ENCODE data around the gene SPTBN5. TPM values are rescaled to one million over a fixed set of nuclear protein-coding genes. Genes with fewer than 3 reads are reported as not detected.

The SPTBN5 gene
- total RNA-seq, 1 donor from 2014 or later: 0.17 TPM

- H3K27me3 ChIP-seq (ENCODE audit: control insufficient read depth, insufficient read depth, low read length): no peaks in the 10 kb centered on the region
- DNase-seq (ENCODE audit: low read depth): no peak
- TF ChIP-seq, protein P1, sequence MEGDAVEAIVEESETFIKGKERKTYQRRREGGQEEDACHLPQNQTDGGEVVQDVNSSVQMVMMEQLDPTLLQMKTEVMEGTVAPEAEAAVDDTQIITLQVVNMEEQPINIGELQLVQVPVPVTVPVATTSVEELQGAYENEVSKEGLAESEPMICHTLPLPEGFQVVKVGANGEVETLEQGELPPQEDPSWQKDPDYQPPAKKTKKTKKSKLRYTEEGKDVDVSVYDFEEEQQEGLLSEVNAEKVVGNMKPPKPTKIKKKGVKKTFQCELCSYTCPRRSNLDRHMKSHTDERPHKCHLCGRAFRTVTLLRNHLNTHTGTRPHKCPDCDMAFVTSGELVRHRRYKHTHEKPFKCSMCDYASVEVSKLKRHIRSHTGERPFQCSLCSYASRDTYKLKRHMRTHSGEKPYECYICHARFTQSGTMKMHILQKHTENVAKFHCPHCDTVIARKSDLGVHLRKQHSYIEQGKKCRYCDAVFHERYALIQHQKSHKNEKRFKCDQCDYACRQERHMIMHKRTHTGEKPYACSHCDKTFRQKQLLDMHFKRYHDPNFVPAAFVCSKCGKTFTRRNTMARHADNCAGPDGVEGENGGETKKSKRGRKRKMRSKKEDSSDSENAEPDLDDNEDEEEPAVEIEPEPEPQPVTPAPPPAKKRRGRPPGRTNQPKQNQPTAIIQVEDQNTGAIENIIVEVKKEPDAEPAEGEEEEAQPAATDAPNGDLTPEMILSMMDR (IDR thresholded peaks at IDR 0.05; ENCODE audit: insufficient read depth, low read length, poor library complexity, severe bottlenecking): peak; percentile 2
- H3K36me3 ChIP-seq (ENCODE audit: control insufficient read depth, insufficient read depth, low read length): peaks cover 2% of the 10 kb centered on the region
- H3K4me3 ChIP-seq (ENCODE audit: low read depth, low read length): peak overlapping the region; percentile 43
These were observed 66.5 kb downstream of the SPTBN5 start for GRCh38 chr15:41827290-41827879.

GRCh38 chr15:41825572-41826535 is 68.0 kb downstream of the SPTBN5 start:
- no peak overlapping the region for H3K4me3 ChIP-seq (ENCODE audit: low read depth, low read length)
- H3K36me3 ChIP-seq (ENCODE audit: control insufficient read depth, insufficient read depth, low read length): peaks cover 4% of the 10 kb centered on the region
- no peak for DNase-seq (ENCODE audit: low read depth)
- no peaks in the 10 kb centered on the region for H3K27me3 ChIP-seq (ENCODE audit: control insufficient read depth, insufficient read depth, low read length)
- TF ChIP-seq, protein P1 (IDR thresholded peaks at IDR 0.05; ENCODE audit: insufficient read depth, low read length, poor library complexity, severe bottlenecking): no peak

GRCh38 chr15:41825145-41825544 is 68.7 kb downstream of the SPTBN5 start:
- DNase-seq (ENCODE audit: low read depth): no peak
- Histone ChIP-seq H3K36me3 (ENCODE audit: control insufficient read depth, insufficient read depth, low read length) (peaks cover 4% of the 10 kb centered on the region), H3K27me3 (ENCODE audit: control insufficient read depth, insufficient read depth, low read length) (no peaks in the 10 kb centered on the region), H3K4me3 (ENCODE audit: low read depth, low read length) (no peak overlapping the region)
- TF ChIP-seq, protein P1 (IDR thresholded peaks at IDR 0.05; ENCODE audit: insufficient read depth, low read length, poor library complexity, severe bottlenecking): no peak

DNA sequence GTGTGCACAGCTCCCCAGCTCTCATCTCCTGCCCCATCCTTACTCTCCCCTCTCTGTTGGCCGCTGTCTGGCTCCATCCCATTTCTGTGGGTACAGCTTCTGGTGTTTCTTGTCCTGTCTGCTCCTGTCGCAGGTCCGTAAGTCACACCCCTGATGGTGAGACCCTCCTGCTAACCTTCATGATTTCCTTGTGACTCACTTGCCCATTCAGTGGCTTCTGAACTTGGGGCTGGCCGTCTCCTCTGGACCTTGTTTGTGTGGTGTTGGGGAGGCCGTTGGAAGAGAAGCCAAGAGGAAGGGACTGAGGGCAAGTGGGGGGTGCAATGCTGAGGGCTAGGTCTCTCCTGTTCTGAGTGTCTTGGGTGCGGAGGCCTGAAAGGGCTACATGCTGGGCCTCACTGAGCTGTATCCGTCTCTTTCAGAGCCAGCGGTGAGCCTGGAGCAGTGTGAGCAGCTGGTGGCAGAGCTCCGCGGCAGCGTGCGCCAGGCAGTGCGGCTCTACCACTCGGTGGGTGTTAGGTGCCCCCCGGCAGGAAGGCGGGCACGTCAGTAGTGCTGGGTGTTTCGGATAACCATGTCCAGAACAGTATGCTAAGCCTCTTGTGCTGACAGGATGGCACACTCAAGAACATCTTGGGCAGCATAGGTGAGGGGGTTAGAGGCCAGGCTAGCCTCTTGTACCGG is 69.6 kb downstream of the SPTBN5 start:
- TF ChIP-seq, protein P1 (IDR thresholded peaks at IDR 0.05; ENCODE audit: insufficient read depth, low read length, poor library complexity, severe bottlenecking): no peak
- no peaks in the 10 kb centered on the region for H3K27me3 ChIP-seq (ENCODE audit: control insufficient read depth, insufficient read depth, low read length)
- peaks cover 4% of the 10 kb centered on the region for H3K36me3 ChIP-seq (ENCODE audit: control insufficient read depth, insufficient read depth, low read length)
- no peak for DNase-seq (ENCODE audit: low read depth)
- no peak overlapping the region for H3K4me3 ChIP-seq (ENCODE audit: low read depth, low read length)

GRCh38 chr15:41823502-41823901 is 70.4 kb downstream of the SPTBN5 start:
- H3K27me3 ChIP-seq (ENCODE audit: control insufficient read depth, insufficient read depth, low read length): no peaks in the 10 kb centered on the region
- no peak overlapping the region for H3K4me3 ChIP-seq (ENCODE audit: low read depth, low read length)
- peaks cover 6% of the 10 kb centered on the region for H3K36me3 ChIP-seq (ENCODE audit: control insufficient read depth, insufficient read depth, low read length)
- TF ChIP-seq, protein P1 (IDR thresholded peaks at IDR 0.05; ENCODE audit: insufficient read depth, low read length, poor library complexity, severe bottlenecking): no peak
- DNase-seq (ENCODE audit: low read depth): no peak
